DOHH2 (cell line): ENCODE data around the gene C1orf94.

Experiments used
- EZH2phosphoT487 ChIP-seq: fragments of 200-600 bp; sonication (generic); IDR thresholded peaks from 2 replicates; pipeline ENCODE4 v1.6.1; 2017; ENCODE audit warnings: borderline replicate concordance, mild to moderate bottlenecking, antibody characterized with exemption, low read length, moderate library complexity, mixed read lengths
- TF ChIP-seq, protein P1 (sequence below): fragments of 200-600 bp; sonication (generic); IDR thresholded peaks from one replicate; pipeline ENCODE4 v1.5.1; 2014; ENCODE audit warnings: antibody characterized with exemption, mild to moderate bottlenecking, low read depth, low read length; ENCODE audit not compliant: poor library complexity, severe bottlenecking

DNA sequence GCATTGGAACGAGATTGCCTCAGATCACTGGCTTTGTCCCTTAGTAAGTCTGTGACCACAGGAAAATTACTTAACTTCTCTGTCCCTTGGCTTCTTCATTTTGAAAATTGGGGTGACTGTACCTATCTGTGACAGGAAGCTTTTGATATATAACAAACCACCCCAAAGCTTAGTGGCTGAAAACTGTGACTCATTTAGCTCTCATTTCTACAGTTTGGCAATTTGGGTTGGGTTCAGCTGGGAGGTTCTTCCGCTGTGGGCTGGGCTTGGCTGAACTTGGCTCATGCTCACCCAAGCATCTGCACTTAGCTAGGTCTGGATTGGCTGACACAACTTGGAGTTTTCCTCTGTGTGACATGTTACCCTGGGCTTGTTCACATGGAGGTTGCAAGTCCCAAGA is 14.0 kb downstream of the C1orf94 start:
- TF ChIP-seq, protein P1, sequence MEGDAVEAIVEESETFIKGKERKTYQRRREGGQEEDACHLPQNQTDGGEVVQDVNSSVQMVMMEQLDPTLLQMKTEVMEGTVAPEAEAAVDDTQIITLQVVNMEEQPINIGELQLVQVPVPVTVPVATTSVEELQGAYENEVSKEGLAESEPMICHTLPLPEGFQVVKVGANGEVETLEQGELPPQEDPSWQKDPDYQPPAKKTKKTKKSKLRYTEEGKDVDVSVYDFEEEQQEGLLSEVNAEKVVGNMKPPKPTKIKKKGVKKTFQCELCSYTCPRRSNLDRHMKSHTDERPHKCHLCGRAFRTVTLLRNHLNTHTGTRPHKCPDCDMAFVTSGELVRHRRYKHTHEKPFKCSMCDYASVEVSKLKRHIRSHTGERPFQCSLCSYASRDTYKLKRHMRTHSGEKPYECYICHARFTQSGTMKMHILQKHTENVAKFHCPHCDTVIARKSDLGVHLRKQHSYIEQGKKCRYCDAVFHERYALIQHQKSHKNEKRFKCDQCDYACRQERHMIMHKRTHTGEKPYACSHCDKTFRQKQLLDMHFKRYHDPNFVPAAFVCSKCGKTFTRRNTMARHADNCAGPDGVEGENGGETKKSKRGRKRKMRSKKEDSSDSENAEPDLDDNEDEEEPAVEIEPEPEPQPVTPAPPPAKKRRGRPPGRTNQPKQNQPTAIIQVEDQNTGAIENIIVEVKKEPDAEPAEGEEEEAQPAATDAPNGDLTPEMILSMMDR: no peak
- no peak for TF ChIP-seq EZH2phosphoT487
